GM12892 (cell line): Measurements from ENCODE around the gene SLC52A1.

ENCODE experiments used
- POLR2A ChIP-seq: IDR thresholded peaks from 2 replicates; pipeline ENCODE4 v1.6.1; 2011; ENCODE audit warnings: low read depth, low read length, control low read depth
- POLR2AphosphoS5 ChIP-seq: IDR thresholded peaks from 2 replicates; pipeline ENCODE4 v1.6.1; 2011; ENCODE audit warnings: low read depth, low read length, control low read depth
- TAF1 ChIP-seq: IDR thresholded peaks from 2 replicates; pipeline ENCODE4 v1.6.1; 2011; ENCODE audit warnings: low read depth, mild to moderate bottlenecking, control low read depth, low read length, borderline replicate concordance

- TF ChIP-seq POLR2AphosphoS5 (no peak), POLR2A (no peak), TAF1 (no peak)
These were observed 10.3 kb upstream of the SLC52A1 start for GRCh38 chr17:5045496-5045895.
